Suprapubic skin (tissue), 4 donors: ENCODE measurements around the gene BCL11A. TPM values are rescaled to one million over a fixed set of nuclear protein-coding genes. Genes with fewer than 3 reads are reported as not detected.

Source experiments
- DNase-seq, 2 donors: peaks; one replicate each; pipeline ENCODE4 v3.0.0-alpha.2; 2019; ENCODE audit warnings: low spot score in 2 of 2
- H3K27ac ChIP-seq: fragments of 200-600 bp; sonication (generic); one replicate; pipeline ENCODE4 v1.5.1; 2019
- H3K27me3 ChIP-seq: fragments of 200-600 bp; sonication (generic); one replicate; pipeline ENCODE4 v1.5.1; 2019
- H3K36me3 ChIP-seq: fragments of 200-600 bp; sonication (generic); one replicate; pipeline ENCODE4 v1.5.1; 2019
- H3K4me1 ChIP-seq: fragments of 200-600 bp; sonication (generic); one replicate; pipeline ENCODE4 v1.5.1; 2019
- H3K4me3 ChIP-seq: fragments of 200-600 bp; sonication (generic); one replicate; pipeline ENCODE4 v1.5.1; 2019; ENCODE audit warnings: mild to moderate bottlenecking
- H3K9me3 ChIP-seq: fragments of 200-600 bp; sonication (generic); one replicate; pipeline ENCODE4 v1.5.1; 2019
- CTCF ChIP-seq, 2 donors: fragments of 200-600 bp in 1 of 2; fragments of 450-650 bp in 1 of 2; sonication (generic) in 1 of 2; IDR thresholded peaks; one replicate each; pipeline ENCODE4 v1.5.1; 2016 to 2019; ENCODE audit warnings: antibody characterized with exemption in 2 of 2, mild to moderate bottlenecking in 1 of 2, moderate library complexity in 1 of 2
- EP300 ChIP-seq: sonication (generic); formaldehyde crosslinking; IDR thresholded peaks from one replicate; pipeline ENCODE4 v1.6.1; 2017; ENCODE audit warnings: antibody characterized with exemption
- POLR2A ChIP-seq, 2 donors: fragments of 450-650 bp; IDR thresholded peaks; one replicate each; pipeline ENCODE4 v1.6.1; 2017; ENCODE audit warnings: antibody characterized with exemption in 2 of 2, mild to moderate bottlenecking in 2 of 2, moderate library complexity in 2 of 2
- POLR2AphosphoS5 ChIP-seq, 3 donors: sonication (generic); formaldehyde crosslinking; IDR thresholded peaks; one replicate each; pipeline ENCODE4 v1.6.1; 2017; ENCODE audit warnings: antibody characterized with exemption in 3 of 3
- WGBS: methylation state at CpG from one replicate; pipeline ENCODE4 v1.1.5; 2018; 5-methylcytosine and 5-hydroxymethylcytosine counted together
- total RNA-seq, 4 donors: library from RNA; depleted of rRNA; stranded (reverse); fragments of >200 nt; gene quantifications; one replicate each; pipeline ENCODE4 v1.1.0, GENCODE V29; 2016

Gene BCL11A
- total RNA-seq, 4 donors from 2014 or later: 67.1 to 222 (median 113) TPM

- TF ChIP-seq POLR2AphosphoS5 (IDR thresholded peaks at IDR 0.05) (no peak), POLR2A (IDR thresholded peaks at IDR 0.05) (no peak), CTCF (IDR thresholded peaks at IDR 0.05) (no peak), EP300 (no peak)
- DNase-seq: no peak
Measured at GRCh38 chr2:60460577-60461420, 92.7 kb downstream of the BCL11A start.

DNA sequence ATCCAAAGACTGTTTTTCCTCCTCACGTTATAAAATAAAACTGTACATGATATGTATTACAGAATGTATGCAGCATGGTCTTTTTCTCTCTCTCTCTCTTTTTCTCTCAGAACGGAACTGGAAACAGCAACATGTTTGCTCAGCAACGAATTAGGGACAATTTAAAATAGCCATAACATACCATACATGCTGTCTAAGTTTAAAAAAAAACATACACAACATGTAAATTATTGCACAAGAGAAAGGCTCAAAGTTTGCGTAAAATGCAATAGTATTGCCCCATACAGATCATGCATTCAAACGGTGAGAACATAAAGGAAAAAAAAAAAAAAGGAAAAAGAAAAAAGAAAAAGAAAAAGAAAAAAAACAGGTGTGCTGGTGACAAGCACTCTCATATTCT lies 93.6 kb downstream of the BCL11A start:
- DNase-seq: no peak
- Histone ChIP-seq H3K36me3 (peaks cover 18% of the 10 kb centered on the region), H3K9me3 (no peaks in the 10 kb centered on the region), H3K4me3 (no peak overlapping the region), H3K27ac (no peak overlapping the region), H3K27me3 (no peaks in the 10 kb centered on the region), H3K4me1 (peaks cover 2% of the 10 kb centered on the region)
- 58% methylated on average over 5 of the region's 5 CpGs for WGBS
- TF ChIP-seq POLR2A (IDR thresholded peaks at IDR 0.05) (no peak), CTCF (IDR thresholded peaks at IDR 0.05) (no peak), POLR2AphosphoS5 (IDR thresholded peaks at IDR 0.05) (no peak), EP300 (no peak)

More at GRCh38 chr2:60460577-60461420, 92.7 kb downstream of the BCL11A start:
- no peaks in the 10 kb centered on the region for H3K9me3 ChIP-seq
- H3K36me3 ChIP-seq: peaks cover 18% of the 10 kb centered on the region
- H3K4me1 ChIP-seq: peaks cover 11% of the 10 kb centered on the region
- H3K4me3 ChIP-seq: no peak overlapping the region
- WGBS: 95% methylated on average over 76 of the region's 76 CpGs
- H3K27ac ChIP-seq: no peak overlapping the region
- H3K27me3 ChIP-seq: no peaks in the 10 kb centered on the region

- Histone ChIP-seq H3K36me3 (peaks cover 10% of the 10 kb centered on the region), H3K4me3 (no peak overlapping the region), H3K9me3 (no peaks in the 10 kb centered on the region), H3K27ac (no peak overlapping the region), H3K27me3 (no peaks in the 10 kb centered on the region), H3K4me1 (no peaks in the 10 kb centered on the region)
- TF ChIP-seq POLR2AphosphoS5 (IDR thresholded peaks at IDR 0.05) (no peak), EP300 (no peak), POLR2A (IDR thresholded peaks at IDR 0.05) (no peak), CTCF (IDR thresholded peaks at IDR 0.05) (no peak)
- 87% methylated on average over 6 of the region's 6 CpGs for WGBS
- DNase-seq: no peak
Measured at GRCh38 chr2:60456115-60456770, 97.2 kb downstream of the BCL11A start.

GRCh38 chr2:60453872-60454271 lies 99.6 kb downstream of the BCL11A start:
- H3K27me3 ChIP-seq: no peaks in the 10 kb centered on the region
- H3K27ac ChIP-seq: no peak overlapping the region
- no peak overlapping the region for H3K4me3 ChIP-seq
- no peak for TF ChIP-seq POLR2AphosphoS5 (IDR thresholded peaks at IDR 0.05)
- TF ChIP-seq POLR2A (IDR thresholded peaks at IDR 0.05): no peak
- no peak for TF ChIP-seq CTCF (IDR thresholded peaks at IDR 0.05)
- no peak for TF ChIP-seq EP300
- no peaks in the 10 kb centered on the region for H3K36me3 ChIP-seq
- H3K9me3 ChIP-seq: no peaks in the 10 kb centered on the region
- no peak for DNase-seq
- WGBS: 83% methylated on average over 9 of the region's 9 CpGs
- no peaks in the 10 kb centered on the region for H3K4me1 ChIP-seq

- WGBS: 69% methylated on average over 16 of the region's 16 CpGs
- no peak overlapping the region for H3K4me3 ChIP-seq
- H3K36me3 ChIP-seq: no peaks in the 10 kb centered on the region
- no peaks in the 10 kb centered on the region for H3K4me1 ChIP-seq
- TF ChIP-seq POLR2A (IDR thresholded peaks at IDR 0.05) (no peak), EP300 (no peak), POLR2AphosphoS5 (IDR thresholded peaks at IDR 0.05) (no peak), CTCF (IDR thresholded peaks at IDR 0.05) (no peak)
- no peak for DNase-seq
- H3K27ac ChIP-seq: no peak overlapping the region
- no peaks in the 10 kb centered on the region for H3K27me3 ChIP-seq
- no peaks in the 10 kb centered on the region for H3K9me3 ChIP-seq
Measured at GRCh38 chr2:60453301-60453700, 100.2 kb downstream of the BCL11A start.
